Gastroesophageal sphincter (tissue), 4 donors: ENCODE data around the gene SDK1. TPM values are rescaled to one million over a fixed set of nuclear protein-coding genes. Genes with fewer than 3 reads are reported as not detected.

Source experiments
- ATAC-seq: fragments of 150-250 bp; one replicate; pipeline ENCODE4 v1.9.1; 2016; ENCODE audit warnings: mild to moderate bottlenecking, moderate library complexity
- H3K27ac ChIP-seq, 4 donors: fragments of 200-600 bp; sonication (generic) in 3 of 4; 1 replicate in 3 of 4; 2 replicates in 1 of 4; pipeline ENCODE4 v1.5.1; 2016 to 2019
- H3K27me3 ChIP-seq: fragments of 200-600 bp; sonication (generic); one replicate; pipeline ENCODE4 v1.5.1; 2019
- H3K36me3 ChIP-seq, 2 donors: fragments of 200-600 bp; sonication (generic); one replicate each; pipeline ENCODE4 v1.5.1; 2019; ENCODE audit warnings: control low read depth in 1 of 2
- H3K4me1 ChIP-seq, 3 donors: fragments of 200-600 bp; sonication (generic); 1 replicate in 2 of 3; 2 replicates in 1 of 3; pipeline ENCODE4 v1.5.1; 2016 to 2019; ENCODE audit warnings: control low read depth in 2 of 3
- H3K4me3 ChIP-seq, 2 donors: fragments of 200-600 bp; sonication (generic); one replicate each; pipeline ENCODE4 v1.5.1; 2019; ENCODE audit warnings: mild to moderate bottlenecking in 1 of 2, moderate library complexity in 1 of 2
- H3K9me3 ChIP-seq, 3 donors: fragments of 200-600 bp; sonication (generic); one replicate each; pipeline ENCODE4 v1.5.1; 2017 to 2019; ENCODE audit warnings: control low read depth in 2 of 3
- CTCF ChIP-seq, 4 experiments: fragments of 200-600 bp in 2 of 4; fragments of 450-650 bp in 2 of 4; sonication (generic) in 1 of 4; IDR thresholded peaks; one replicate each; pipeline ENCODE4 v1.5.1; 2017 to 2019; ENCODE audit warnings: antibody characterized with exemption in 4 of 4, mild to moderate bottlenecking in 2 of 4, moderate library complexity in 2 of 4
- EP300 ChIP-seq: sonication (generic); formaldehyde crosslinking; IDR thresholded peaks from one replicate; pipeline ENCODE4 v1.6.1; 2017; ENCODE audit warnings: antibody characterized with exemption, mild to moderate bottlenecking
- POLR2A ChIP-seq, 2 donors: fragments of 450-650 bp; IDR thresholded peaks; one replicate each; pipeline ENCODE4 v1.6.1; 2017; ENCODE audit warnings: antibody characterized with exemption in 2 of 2, mild to moderate bottlenecking in 2 of 2, moderate library complexity in 1 of 2
- POLR2AphosphoS5 ChIP-seq: sonication (generic); formaldehyde crosslinking; IDR thresholded peaks from one replicate; pipeline ENCODE4 v1.6.1; 2017; ENCODE audit warnings: antibody characterized with exemption
- WGBS, 2 donors: methylation state at CpG; one replicate each; pipeline ENCODE4 v1.1.5; 2018; ENCODE audit warnings: low coverage in 1 of 2; 5-methylcytosine and 5-hydroxymethylcytosine counted together
- total RNA-seq, 4 donors: library from RNA; depleted of rRNA; stranded (reverse); fragments of >200 nt; gene quantifications; one replicate each; pipeline ENCODE4 v1.1.0, GENCODE V29; 2016

SDK1 gene
- total RNA-seq, 4 donors from 2014 or later = 6.1 to 13.6 (median 8.7) TPM

DNA sequence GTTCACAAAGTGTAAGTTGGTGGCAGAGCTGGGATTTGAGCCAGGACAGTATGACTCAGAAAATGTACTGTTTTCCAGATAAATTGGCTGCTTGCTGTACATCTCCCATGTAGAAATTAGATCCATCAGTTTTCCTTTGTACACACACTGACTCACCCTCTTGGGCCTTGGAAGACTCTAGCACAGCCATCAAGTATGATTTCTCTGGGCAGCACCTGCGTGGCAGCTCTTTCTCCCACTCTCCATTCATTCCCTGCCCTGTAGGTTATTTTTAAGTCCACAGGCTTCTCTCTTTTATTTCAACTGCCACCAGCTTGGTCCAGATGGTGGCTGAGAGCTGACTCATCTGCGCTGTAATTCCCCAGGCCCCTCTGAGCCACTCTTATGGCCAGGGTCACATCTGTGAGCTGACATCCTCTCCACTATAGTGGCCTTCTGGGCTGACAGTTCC, 28.3 kb upstream of the SDK1 start:
- TF ChIP-seq POLR2A (IDR thresholded peaks at IDR 0.05) (no peak), EP300 (no peak)
- Histone ChIP-seq H3K4me1 (no peaks in the 10 kb centered on the region), H3K36me3 (no peaks in the 10 kb centered on the region), H3K4me3 (no peak overlapping the region), H3K9me3 (no peaks in the 10 kb centered on the region), H3K27ac (no peak overlapping the region), H3K27me3 (no peaks in the 10 kb centered on the region)
- 22 to 80% methylated on average over 1 of the region's 2 CpGs for WGBS, 2 donors
- no peak for ATAC-seq

DNA sequence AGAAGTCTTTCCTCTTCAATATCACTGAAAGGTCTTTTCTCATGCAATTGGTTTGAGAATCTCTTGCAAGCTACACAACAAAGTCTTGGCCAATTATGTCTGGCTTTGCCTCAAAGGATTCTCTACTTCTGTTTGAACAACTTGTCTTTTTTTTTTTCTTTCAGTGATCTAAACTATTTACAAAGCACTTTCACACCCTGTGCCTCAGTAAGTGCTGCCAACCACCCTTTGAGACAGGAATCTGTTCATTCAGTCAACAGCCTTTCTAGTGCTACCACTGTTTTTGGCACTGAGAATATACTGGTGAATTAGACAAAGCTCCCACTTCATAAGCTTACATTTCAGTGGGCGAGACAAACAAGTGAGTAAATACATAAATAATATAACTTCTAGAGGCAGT, 26.9 kb upstream of the SDK1 start:
- H3K36me3 ChIP-seq = no peaks in the 10 kb centered on the region
- ATAC-seq = no peak
- no peaks in the 10 kb centered on the region for H3K27me3 ChIP-seq
- TF ChIP-seq POLR2AphosphoS5 (no peak), POLR2A (IDR thresholded peaks at IDR 0.05) (no peak), CTCF (IDR thresholded peaks at IDR 0.05) (no peak), EP300 (no peak)
- H3K4me3 ChIP-seq = no peak overlapping the region
- no peaks in the 10 kb centered on the region for H3K4me1 ChIP-seq
- 78 to 100% methylated on average over 1 of the region's 1 CpG for WGBS, 2 donors
- H3K27ac ChIP-seq = no peak overlapping the region
- H3K9me3 ChIP-seq = no peaks in the 10 kb centered on the region

GRCh38 chr7:3277604-3278572, 23.2 kb upstream of the SDK1 start:
- no peak overlapping the region for H3K27ac ChIP-seq
- 79 to 83% methylated on average over 4 of the region's 4 CpGs for WGBS, 2 donors
- H3K4me3 ChIP-seq = no peak overlapping the region
- no peaks in the 10 kb centered on the region for H3K36me3 ChIP-seq
- no peaks in the 10 kb centered on the region for H3K27me3 ChIP-seq
- H3K9me3 ChIP-seq = no peaks in the 10 kb centered on the region
- no peak for ATAC-seq
- TF ChIP-seq CTCF (IDR thresholded peaks at IDR 0.05) (no peak), POLR2A (IDR thresholded peaks at IDR 0.05) (no peak), POLR2AphosphoS5 (no peak), EP300 (no peak)
- H3K4me1 ChIP-seq = peaks cover 0 to 12% (median 0%) of the 10 kb centered on the region in 3 donors

DNA sequence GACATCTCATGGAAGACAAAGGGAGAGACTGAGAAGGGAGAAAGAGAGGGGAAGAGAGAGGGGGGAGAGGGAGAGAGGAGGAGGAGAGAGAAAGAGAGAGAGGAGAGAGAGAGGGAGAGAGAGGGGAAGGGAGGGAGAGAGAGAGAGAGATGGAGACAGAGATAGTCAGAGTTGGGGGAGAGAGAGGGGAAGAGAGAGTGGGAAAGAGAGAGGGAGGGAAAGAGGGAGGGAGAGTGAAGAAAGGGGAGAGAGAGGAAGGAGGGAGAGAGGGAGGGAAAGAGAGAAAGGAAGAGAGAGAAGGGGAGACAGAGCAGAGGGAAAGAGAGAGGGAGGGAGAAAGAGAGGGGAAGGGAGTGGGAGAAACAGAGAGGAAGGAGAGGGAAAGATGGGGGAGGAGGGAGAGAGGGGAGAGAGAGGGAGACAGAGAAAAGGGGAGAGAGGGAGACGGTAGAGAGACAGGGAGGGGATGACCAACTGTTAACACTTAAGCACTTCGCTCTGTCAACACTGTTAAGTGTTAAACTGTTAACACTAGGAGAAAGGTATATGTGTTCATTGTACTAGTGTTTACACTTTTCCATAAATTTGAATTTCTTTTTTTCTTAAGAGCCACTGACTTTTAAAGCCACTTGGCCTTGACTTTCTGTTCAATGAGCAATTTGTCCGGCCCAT, 21.8 kb upstream of the SDK1 start:
- TF ChIP-seq CTCF (IDR thresholded peaks at IDR 0.05) (no peak), POLR2A (IDR thresholded peaks at IDR 0.05) (no peak), POLR2AphosphoS5 (no peak), EP300 (no peak)
- Histone ChIP-seq H3K27me3 (no peaks in the 10 kb centered on the region), H3K4me3 (no peak overlapping the region), H3K36me3 (no peaks in the 10 kb centered on the region), H3K9me3 (no peaks in the 10 kb centered on the region), H3K27ac (peak overlapping the region in 1 of 4 donors; percentile 69), H3K4me1 (peaks cover 0 to 12% (median 0%) of the 10 kb centered on the region in 3 donors)
- whole genome bisulfite sequencing, 2 donors = 85 to 86% methylated on average over 3 of the region's 3 CpGs
- ATAC-seq = no peak

- H3K27ac ChIP-seq = peak overlapping the region in 3 of 4 donors; percentile 55 to 69 (median 66)
- ATAC-seq = peak; percentile 65
- WGBS, 2 donors = 24 to 33% methylated on average over 1 to 3 of the region's 3 CpGs
Observed at GRCh38 chr7:3280445-3280844, 20.6 kb upstream of the SDK1 start.

More at GRCh38 chr7:3280445-3280844, 20.6 kb upstream of the SDK1 start:
- H3K36me3 ChIP-seq = no peaks in the 10 kb centered on the region
- no peak for TF ChIP-seq CTCF (IDR thresholded peaks at IDR 0.05)
- TF ChIP-seq POLR2AphosphoS5 = peak; percentile 79
- no peak for TF ChIP-seq EP300
- H3K9me3 ChIP-seq = no peaks in the 10 kb centered on the region
- no peaks in the 10 kb centered on the region for H3K27me3 ChIP-seq
- no peak overlapping the region for H3K4me3 ChIP-seq
- H3K4me1 ChIP-seq = peaks cover 0 to 12% (median 0%) of the 10 kb centered on the region in 3 donors
